ENCODE measurements around the gene TRIM24.
A peak's percentile ranks its signal among the peaks of the same experiment; 100 is the strongest.
"Not testable (repeated sequence)": the region's sequence is repeated elsewhere in the genome, so short reads cannot be mapped to it uniquely, and the experiment has no call there.

Gene TRIM24

GRCh38 chr7:138460176-138460648 is at the start of gene TRIM24:
Gene TRIM24 (plus strand): TSS chr7:138460259. CDS start chr7:138460549, 290 bp downstream.
- Histone ChIP-seq H3K27ac (ENCODE audit: low read depth, low read length) (peak within 1 kb of the TSS; percentile 76), H3K4me1 (ENCODE audit: insufficient read depth, low read length) (peaks cover 9% of the 10 kb centered on the region), H3K36me3 (ENCODE audit: insufficient read depth, low read length) (no peaks in the 10 kb centered on the region), H3K9ac (ENCODE audit: low read length) (peak within 1 kb of the TSS; percentile 19), H3K4me3 (ENCODE audit: low read depth in 1 of 2, low read length in 2 of 2) (peak within 1 kb of the TSS; percentile 75 to 87), H3K27me3 (ENCODE audit: control insufficient read depth in 1 of 2, insufficient read depth in 2 of 2, low read length in 2 of 2) (no peaks in the 10 kb centered on the region), H3K9me3 (ENCODE audit: low read length) (no peaks in the 10 kb centered on the region)

- not testable (repeated sequence) for H3K27me3 ChIP-seq (ENCODE audit: control insufficient read depth in 1 of 2, insufficient read depth in 2 of 2, low read length in 2 of 2); H3K9me3 ChIP-seq (ENCODE audit: low read length); H3K4me1 ChIP-seq (ENCODE audit: insufficient read depth, low read length); H3K9ac ChIP-seq (ENCODE audit: low read length); H3K4me3 ChIP-seq (ENCODE audit: low read depth in 1 of 2, low read length in 2 of 2); H3K27ac ChIP-seq (ENCODE audit: low read depth, low read length); H3K36me3 ChIP-seq (ENCODE audit: insufficient read depth, low read length)
Measured at GRCh38 chr7:138412077-138412476, 48.0 kb upstream of the TRIM24 start.

GRCh38 chr7:138412921-138413320 is 47.1 kb upstream of the TRIM24 start:
- H3K9me3 ChIP-seq (ENCODE audit: low read length); H3K27me3 ChIP-seq (ENCODE audit: control insufficient read depth in 1 of 2, insufficient read depth in 2 of 2, low read length in 2 of 2); H3K4me1 ChIP-seq (ENCODE audit: insufficient read depth, low read length); H3K36me3 ChIP-seq (ENCODE audit: insufficient read depth, low read length); H3K9ac ChIP-seq (ENCODE audit: low read length); H3K4me3 ChIP-seq (ENCODE audit: low read depth in 1 of 2, low read length in 2 of 2); H3K27ac ChIP-seq (ENCODE audit: low read depth, low read length): not testable (repeated sequence)

- Histone ChIP-seq H3K4me1 (ENCODE audit: insufficient read depth, low read length) (no peaks in the 10 kb centered on the region), H3K9me3 (ENCODE audit: low read length) (no peaks in the 10 kb centered on the region), H3K27ac (ENCODE audit: low read depth, low read length) (no peak overlapping the region), H3K9ac (ENCODE audit: low read length) (no peak overlapping the region), H3K27me3 (ENCODE audit: control insufficient read depth in 1 of 2, insufficient read depth in 2 of 2, low read length in 2 of 2) (no peaks in the 10 kb centered on the region), H3K36me3 (ENCODE audit: insufficient read depth, low read length) (no peaks in the 10 kb centered on the region), H3K4me3 (ENCODE audit: low read depth in 1 of 2, low read length in 2 of 2) (no peak overlapping the region)
Measured at GRCh38 chr7:138417078-138417700, 42.9 kb upstream of the TRIM24 start.

- Histone ChIP-seq H3K4me3 (ENCODE audit: low read depth in 1 of 2, low read length in 2 of 2) (no peak overlapping the region), H3K36me3 (ENCODE audit: insufficient read depth, low read length) (no peaks in the 10 kb centered on the region), H3K27ac (ENCODE audit: low read depth, low read length) (no peak overlapping the region), H3K9ac (ENCODE audit: low read length) (no peak overlapping the region), H3K9me3 (ENCODE audit: low read length) (no peaks in the 10 kb centered on the region), H3K4me1 (ENCODE audit: insufficient read depth, low read length) (no peaks in the 10 kb centered on the region), H3K27me3 (ENCODE audit: control insufficient read depth in 1 of 2, insufficient read depth in 2 of 2, low read length in 2 of 2) (no peaks in the 10 kb centered on the region)
Measured at GRCh38 chr7:138417764-138418163, 42.3 kb upstream of the TRIM24 start.

- not testable (repeated sequence) for H3K36me3 ChIP-seq (ENCODE audit: insufficient read depth, low read length); H3K4me3 ChIP-seq (ENCODE audit: low read depth in 1 of 2, low read length in 2 of 2); H3K9ac ChIP-seq (ENCODE audit: low read length); H3K27ac ChIP-seq (ENCODE audit: low read depth, low read length); H3K4me1 ChIP-seq (ENCODE audit: insufficient read depth, low read length); H3K27me3 ChIP-seq (ENCODE audit: control insufficient read depth in 1 of 2, insufficient read depth in 2 of 2, low read length in 2 of 2); H3K9me3 ChIP-seq (ENCODE audit: low read length)
Measured at GRCh38 chr7:138418403-138418802, 41.7 kb upstream of the TRIM24 start.

GRCh38 chr7:138425026-138425425 is 35.0 kb upstream of the TRIM24 start:
- H3K36me3 ChIP-seq (ENCODE audit: insufficient read depth, low read length), result no peaks in the 10 kb centered on the region
- peaks cover 4% of the 10 kb centered on the region for H3K9me3 ChIP-seq (ENCODE audit: low read length)
- H3K9ac ChIP-seq (ENCODE audit: low read length), result no peak overlapping the region
- H3K4me1 ChIP-seq (ENCODE audit: insufficient read depth, low read length), result no peaks in the 10 kb centered on the region
- no peak overlapping the region for H3K4me3 ChIP-seq (ENCODE audit: low read depth in 1 of 2, low read length in 2 of 2)
- no peak overlapping the region for H3K27ac ChIP-seq (ENCODE audit: low read depth, low read length)
- H3K27me3 ChIP-seq (ENCODE audit: control insufficient read depth in 1 of 2, insufficient read depth in 2 of 2, low read length in 2 of 2), result no peaks in the 10 kb centered on the region

GRCh38 chr7:138429577-138430250 is 30.3 kb upstream of the TRIM24 start:
- Histone ChIP-seq H3K9ac (ENCODE audit: low read length) (no peak overlapping the region), H3K27ac (ENCODE audit: low read depth, low read length) (no peak overlapping the region), H3K4me1 (ENCODE audit: insufficient read depth, low read length) (no peaks in the 10 kb centered on the region), H3K9me3 (ENCODE audit: low read length) (peaks cover 4% of the 10 kb centered on the region), H3K4me3 (ENCODE audit: low read depth in 1 of 2, low read length in 2 of 2) (no peak overlapping the region), H3K36me3 (ENCODE audit: insufficient read depth, low read length) (no peaks in the 10 kb centered on the region), H3K27me3 (ENCODE audit: control insufficient read depth in 1 of 2, insufficient read depth in 2 of 2, low read length in 2 of 2) (no peaks in the 10 kb centered on the region)

- H3K27ac ChIP-seq (ENCODE audit: low read depth, low read length), result no peak overlapping the region
- H3K36me3 ChIP-seq (ENCODE audit: insufficient read depth, low read length), result no peaks in the 10 kb centered on the region
- no peaks in the 10 kb centered on the region for H3K27me3 ChIP-seq (ENCODE audit: control insufficient read depth in 1 of 2, insufficient read depth in 2 of 2, low read length in 2 of 2)
- H3K4me3 ChIP-seq (ENCODE audit: low read depth in 1 of 2, low read length in 2 of 2), result no peak overlapping the region
- H3K4me1 ChIP-seq (ENCODE audit: insufficient read depth, low read length), result no peaks in the 10 kb centered on the region
- H3K9ac ChIP-seq (ENCODE audit: low read length), result no peak overlapping the region
- H3K9me3 ChIP-seq (ENCODE audit: low read length), result peaks cover 4% of the 10 kb centered on the region
Measured at GRCh38 chr7:138431517-138431916, 28.5 kb upstream of the TRIM24 start.

- Histone ChIP-seq H3K27ac (ENCODE audit: low read depth, low read length) (no peak overlapping the region), H3K9me3 (ENCODE audit: low read length) (peaks cover 4% of the 10 kb centered on the region), H3K4me1 (ENCODE audit: insufficient read depth, low read length) (no peaks in the 10 kb centered on the region), H3K36me3 (ENCODE audit: insufficient read depth, low read length) (no peaks in the 10 kb centered on the region), H3K9ac (ENCODE audit: low read length) (no peak overlapping the region), H3K27me3 (ENCODE audit: control insufficient read depth in 1 of 2, insufficient read depth in 2 of 2, low read length in 2 of 2) (no peaks in the 10 kb centered on the region), H3K4me3 (ENCODE audit: low read depth in 1 of 2, low read length in 2 of 2) (no peak overlapping the region)
Measured at GRCh38 chr7:138433583-138434443, 26.2 kb upstream of the TRIM24 start.

- Histone ChIP-seq H3K27ac (ENCODE audit: low read depth, low read length) (no peak overlapping the region), H3K4me1 (ENCODE audit: insufficient read depth, low read length) (no peaks in the 10 kb centered on the region), H3K4me3 (ENCODE audit: low read depth in 1 of 2, low read length in 2 of 2) (no peak overlapping the region), H3K9ac (ENCODE audit: low read length) (no peak overlapping the region), H3K27me3 (ENCODE audit: control insufficient read depth in 1 of 2, insufficient read depth in 2 of 2, low read length in 2 of 2) (no peaks in the 10 kb centered on the region), H3K9me3 (ENCODE audit: low read length) (peaks cover 3% of the 10 kb centered on the region), H3K36me3 (ENCODE audit: insufficient read depth, low read length) (no peaks in the 10 kb centered on the region)
Measured at GRCh38 chr7:138434597-138435019, 25.5 kb upstream of the TRIM24 start.

All from muscle layer of colon (tissue), 2 donors.